Panc1 (cell line): Measurements from ENCODE around the gene ASIC1. TPM values are rescaled to one million over a fixed set of nuclear protein-coding genes. Genes with fewer than 3 reads are reported as not detected.

Source experiments
- ATAC-seq: fragments of 200-7000 bp; cut with Tn5 transposase; 2 replicates; pipeline ENCODE4 v1.9.1; 2020; ENCODE audit warnings: mild to moderate bottlenecking, moderate library complexity
- BruUV-seq: library from RNA; stranded (reverse); fragments of 400-500 nt; replicated peaks from 2 replicates; lab custom pipeline; 2021; lab: Mats Ljungman, UMichigan
- CTCF ChIA-PET: fragments of 300-600 bp; sonication (Branson Sonifier 250); formaldehyde crosslinking; loops from one replicate; lab custom pipeline; 2022; ENCODE audit warnings: antibody characterized with exemption; lab: Charles Lee
- POLR2A ChIA-PET: fragments of 300-600 bp; sonication (Branson Sonifier 250); formaldehyde crosslinking; loops from one replicate; lab custom pipeline; 2022; ENCODE audit warnings: antibody characterized with exemption; lab: Charles Lee
- DNase-seq: peaks from one replicate; pipeline ENCODE4 v3.0.0-alpha.2; 2010; ENCODE audit warnings: low read depth, low spot score
- H3K27ac ChIP-seq: 2 replicates; pipeline ENCODE4 v1.5.1; 2011; ENCODE audit warnings: mild to moderate bottlenecking, low read length, inconsistent platforms
- H3K27me3 ChIP-seq: fragments of 200-500 bp; sonication (Bioruptor generic); 2 replicates; pipeline ENCODE4 v1.6.0; 2014; ENCODE audit warnings: low read length, inconsistent platforms; ENCODE audit not compliant: control insufficient read depth, insufficient read depth
- H3K36me3 ChIP-seq: fragments of 200-500 bp; sonication (Bioruptor generic); 2 replicates; pipeline ENCODE4 v1.5.1; 2014; ENCODE audit warnings: inconsistent platforms, mild to moderate bottlenecking, low read length, moderate library complexity; ENCODE audit not compliant: control insufficient read depth, insufficient read depth
- H3K4me1 ChIP-seq: 2 replicates; pipeline ENCODE4 v1.5.1; 2011; ENCODE audit warnings: inconsistent platforms, mild to moderate bottlenecking, low read length, moderate library complexity; ENCODE audit not compliant: control insufficient read depth, insufficient read depth
- H3K4me3 ChIP-seq, 2 experiments: 2 replicates each; pipeline ENCODE4 v1.5.1; 2011 to 2012; ENCODE audit warnings: low read depth in 2 of 2, low read length in 2 of 2, mild to moderate bottlenecking in 2 of 2, inconsistent platforms in 1 of 2, moderate library complexity in 1 of 2
- H3K9me3 ChIP-seq: fragments of 200-500 bp; sonication (Bioruptor generic); 2 replicates; pipeline ENCODE4 v1.5.1; 2014; ENCODE audit warnings: low read depth, mild to moderate bottlenecking, inconsistent platforms, low read length, moderate library complexity; ENCODE audit not compliant: control insufficient read depth, insufficient read depth
- CTCF ChIP-seq: fragments of 450-650 bp; IDR thresholded peaks from 2 replicates; pipeline ENCODE4 v1.5.1; 2017; ENCODE audit warnings: mild to moderate bottlenecking
- POLR2AphosphoS5 ChIP-seq: IDR thresholded peaks from 2 replicates; pipeline ENCODE4 v1.6.1; 2012; ENCODE audit warnings: mild to moderate bottlenecking, low read depth, low read length, moderate library complexity
- REST ChIP-seq, 2 experiments: IDR thresholded peaks; 2 replicates each; pipeline ENCODE4 v1.6.1; 2011 to 2012; ENCODE audit warnings: low read depth in 2 of 2, control low read depth in 1 of 2, low read length in 1 of 2, mild to moderate bottlenecking in 1 of 2, moderate library complexity in 1 of 2; ENCODE audit not compliant: insufficient read depth in 1 of 2
- SIN3A ChIP-seq: IDR thresholded peaks from 2 replicates; pipeline ENCODE4 v1.6.1; 2012; ENCODE audit warnings: low read depth, mild to moderate bottlenecking, low read length, moderate library complexity, borderline replicate concordance; ENCODE audit not compliant: insufficient read depth
- TCF7L2 ChIP-seq: IDR thresholded peaks from 2 replicates; pipeline ENCODE4 v1.6.1; 2011; ENCODE audit warnings: mild to moderate bottlenecking, low read depth, low read length, inconsistent platforms
- in situ Hi-C: cut with HindIII; loops from 2 replicates; pipeline ENCODE4 v1.10.0; 2016; ENCODE audit warnings: low sequenced_read_pairs, low pct_unique_long_range_greater_than_20kb
- intact Hi-C: fragments of 100-400 bp; cut with micrococcal nuclease; formaldehyde crosslinking; loops from one replicate; pipeline ENCODE4 v1.10.0; 2022; ENCODE audit not compliant: unreplicated experiment
- total RNA-seq: library from RNA; stranded (reverse); gene quantifications from one replicate; pipeline ENCODE4 v1.2.1, GENCODE V29; 2021; ENCODE audit not compliant: unreplicated experiment

Gene ASIC1
- total RNA-seq, 1 experiment from 2014 or later = 13.5 TPM

- ATAC-seq (no peak), DNase-seq (no peak)
- ChIA-PET CTCF (interaction anchor here (0.6 to 2.3 kb wide), 6 partner anchors 8 to 57 kb away, joined by 3 to 10 read pairs (median 4); no protein-coding TSS in a partner anchor), POLR2A (no interaction called here)
- intact Hi-C loops = no loop called here
- Histone ChIP-seq H3K27me3 (no peaks in the 10 kb centered on the region), H3K4me3 (no peak overlapping the region), H3K27ac (no peak overlapping the region), H3K36me3 (no peaks in the 10 kb centered on the region), H3K4me1 (no peaks in the 10 kb centered on the region), H3K9me3 (no peaks in the 10 kb centered on the region)
- in situ Hi-C loops = no loop called here
- no TSS peak for BruUV-seq
- TF ChIP-seq SIN3A = no peak
- TF ChIP-seq TCF7L2 = no peak
- no peak for TF ChIP-seq CTCF
- TF ChIP-seq POLR2AphosphoS5 = no peak
- TF ChIP-seq REST (IDR thresholded peaks at IDR 0.05; ENCODE audit: insufficient read depth in 1 of 2, low read depth in 2 of 2, low read length in 1 of 2) = no peak
Observed at GRCh38 chr12:50038336-50038735, 19.1 kb upstream of the ASIC1 start.

GRCh38 chr12:50039151-50039835 lies 18.1 kb upstream of the ASIC1 start:
- no peaks in the 10 kb centered on the region for H3K4me1 ChIP-seq
- CTCF ChIA-PET = interaction anchor here (0.6 to 2.3 kb wide), 9 partner anchors 9 to 71 kb away, joined by 3 to 18 read pairs (median 4); no protein-coding TSS in a partner anchor
- no peak for TF ChIP-seq REST (IDR thresholded peaks at IDR 0.05; ENCODE audit: insufficient read depth in 1 of 2, low read depth in 2 of 2, low read length in 1 of 2)
- peak; percentile 96 for TF ChIP-seq CTCF
- H3K36me3 ChIP-seq = no peaks in the 10 kb centered on the region
- BruUV-seq = no TSS peak
- no peaks in the 10 kb centered on the region for H3K9me3 ChIP-seq
- no peaks in the 10 kb centered on the region for H3K27me3 ChIP-seq
- DNase-seq (peak; percentile 32), ATAC-seq (peak; percentile 90)
- in situ Hi-C loops (no loop called here), intact Hi-C loops (no loop called here)
- no peak overlapping the region for H3K27ac ChIP-seq
- POLR2A ChIA-PET = interaction anchor here (0.7 kb wide), 1 partner anchor 83 kb away, joined by 5 read pairs; no protein-coding TSS in a partner anchor
- H3K4me3 ChIP-seq = no peak overlapping the region
